Gastrocnemius medialis (tissue), 4 donors: ENCODE measurements around the gene ESM1. TPM values are rescaled to one million over a fixed set of nuclear protein-coding genes. Genes with fewer than 3 reads are reported as not detected.

ENCODE experiments used
- ATAC-seq, 2 donors: fragments of 150-250 bp; one replicate each; pipeline ENCODE4 v1.9.1; 2016
- DNase-seq, 2 donors: peaks; one replicate each; pipeline ENCODE4 v3.0.0-alpha.2; 2019
- H3K27ac ChIP-seq, 4 donors: fragments of 200-600 bp; sonication (generic); 1 replicate in 1 of 4; 2 replicates in 3 of 4; pipeline ENCODE4 v1.5.1; 2016 to 2018; ENCODE audit warnings: mild to moderate bottlenecking in 2 of 4, moderate library complexity in 1 of 4
- H3K27me3 ChIP-seq, 3 donors: fragments of 200-600 bp; sonication (generic) in 2 of 3; 1 replicate in 1 of 3; 2 replicates in 2 of 3; pipeline versions ENCODE4 v1.5.1 to v1.6.0; 2016 to 2019; ENCODE audit warnings: mild to moderate bottlenecking in 1 of 3, moderate library complexity in 1 of 3
- H3K36me3 ChIP-seq, 2 donors: fragments of 200-600 bp; sonication (generic) in 1 of 2; one replicate each; pipeline ENCODE4 v1.5.1; 2017 to 2018
- H3K4me1 ChIP-seq, 2 donors: fragments of 200-600 bp; sonication (generic) in 1 of 2; one replicate each; pipeline ENCODE4 v1.5.1; 2016 to 2017; ENCODE audit warnings: mild to moderate bottlenecking in 2 of 2
- H3K4me3 ChIP-seq, 4 donors: fragments of 200-600 bp; sonication (generic) in 3 of 4; 1 replicate in 1 of 4; 2 replicates in 3 of 4; pipeline ENCODE4 v1.5.1; 2016 to 2019; ENCODE audit warnings: mild to moderate bottlenecking in 2 of 4
- H3K9me3 ChIP-seq, 3 donors: fragments of 200-600 bp; sonication (generic) in 2 of 3; 1 replicate in 1 of 3; 2 replicates in 2 of 3; pipeline ENCODE4 v1.5.1; 2016 to 2019
- CTCF ChIP-seq, 5 experiments: fragments of 450-650 bp in 3 of 5; fragments of 200-600 bp in 2 of 5; sonication (generic) in 2 of 5; IDR thresholded peaks in 4 of 5; conservative IDR thresholded peaks in 1 of 5; 1 replicate in 4 of 5; 2 replicates in 1 of 5; pipeline ENCODE4 v1.5.1; 2016 to 2019; ENCODE audit warnings: antibody characterized with exemption in 5 of 5, mild to moderate bottlenecking in 3 of 5, moderate library complexity in 3 of 5
- POLR2A ChIP-seq, 2 donors: fragments of 450-650 bp; IDR thresholded peaks; one replicate each; pipeline ENCODE4 v1.6.1; 2017; ENCODE audit warnings: antibody characterized with exemption in 2 of 2, mild to moderate bottlenecking in 2 of 2, moderate library complexity in 2 of 2
- in situ Hi-C, 4 donors: fragments of 200-750 bp; cut with MboI; loops; one replicate each; pipeline versions ENCODE4 v1.15.0 to v1.8.0; 2017; ENCODE audit warnings: low sequenced_read_pairs in 4 of 4
- intact Hi-C: fragments of 100-400 bp; cut with DNase I; formaldehyde crosslinking; loops from one replicate; pipeline ENCODE4 v1.15.1; 2023; ENCODE audit warnings: low total_unique reads
- total RNA-seq, 4 donors: library from RNA; depleted of rRNA; stranded (reverse); fragments of >200 nt; gene quantifications; one replicate each; pipeline versions ENCODE4 v1.1.0 to v1.2.3, GENCODE V29; 2016

The ESM1 gene
- total RNA-seq, 4 donors from 2014 or later: 0.12 to 0.46 TPM; not detected in 2

GRCh38 chr5:54959673-54960418 lies 25.5 kb downstream of the ESM1 start:
- H3K4me1 ChIP-seq: no peaks in the 10 kb centered on the region
- in situ Hi-C loops: no loop called here
- intact Hi-C loops: no loop called here
- H3K36me3 ChIP-seq: no peaks in the 10 kb centered on the region
- no peaks in the 10 kb centered on the region for H3K9me3 ChIP-seq
- no peak for TF ChIP-seq CTCF (IDR thresholded peaks at IDR 0.05 in 4 of 5, conservative IDR thresholded peaks at IDR 0.05 in 1 of 5)
- TF ChIP-seq POLR2A (IDR thresholded peaks at IDR 0.05): no peak
- H3K4me3 ChIP-seq: no peak overlapping the region
- ATAC-seq (no peak), DNase-seq (no peak)
- H3K27me3 ChIP-seq: no peaks in the 10 kb centered on the region
- H3K27ac ChIP-seq: no peak overlapping the region

GRCh38 chr5:54956922-54957321 lies 28.5 kb downstream of the ESM1 start:
- DNase-seq (no peak), ATAC-seq (no peak)
- H3K9me3 ChIP-seq: no peaks in the 10 kb centered on the region
- no peaks in the 10 kb centered on the region for H3K4me1 ChIP-seq
- no peak overlapping the region for H3K4me3 ChIP-seq
- intact Hi-C loops: no loop called here
- in situ Hi-C loops: no loop called here
- H3K36me3 ChIP-seq: no peaks in the 10 kb centered on the region
- TF ChIP-seq CTCF (IDR thresholded peaks at IDR 0.05 in 4 of 5, conservative IDR thresholded peaks at IDR 0.05 in 1 of 5) (no peak), POLR2A (IDR thresholded peaks at IDR 0.05) (no peak)
- no peaks in the 10 kb centered on the region for H3K27me3 ChIP-seq
- H3K27ac ChIP-seq: no peak overlapping the region

- Histone ChIP-seq H3K27me3 (no peaks in the 10 kb centered on the region), H3K4me3 (no peak overlapping the region), H3K4me1 (no peaks in the 10 kb centered on the region), H3K36me3 (no peaks in the 10 kb centered on the region), H3K9me3 (no peaks in the 10 kb centered on the region), H3K27ac (no peak overlapping the region)
- no peak for ATAC-seq
- no peak for TF ChIP-seq POLR2A (IDR thresholded peaks at IDR 0.05)
- TF ChIP-seq CTCF (IDR thresholded peaks at IDR 0.05 in 4 of 5, conservative IDR thresholded peaks at IDR 0.05 in 1 of 5): no peak
- in situ Hi-C loops (no loop called here), intact Hi-C loops (no loop called here)
- no peak for DNase-seq
Observed at GRCh38 chr5:54947187-54947586, 38.2 kb downstream of the ESM1 start.

- TF ChIP-seq POLR2A (IDR thresholded peaks at IDR 0.05) (no peak), CTCF (IDR thresholded peaks at IDR 0.05 in 4 of 5, conservative IDR thresholded peaks at IDR 0.05 in 1 of 5) (no peak)
- H3K36me3 ChIP-seq: no peaks in the 10 kb centered on the region
- ATAC-seq (no peak), DNase-seq (no peak)
- H3K4me1 ChIP-seq: no peaks in the 10 kb centered on the region
- no peaks in the 10 kb centered on the region for H3K9me3 ChIP-seq
- no peak overlapping the region for H3K27ac ChIP-seq
- in situ Hi-C loops: no loop called here
- H3K4me3 ChIP-seq: no peak overlapping the region
- no peaks in the 10 kb centered on the region for H3K27me3 ChIP-seq
- intact Hi-C loops: no loop called here
Observed at GRCh38 chr5:54946306-54946819, 39.0 kb downstream of the ESM1 start.
